ENCODE measurements around the gene PMEPA1.

Gene PMEPA1

GRCh38 chr20:57709823-57710799 lies at the start of gene PMEPA1:
Gene PMEPA1 (minus strand): TSS chr20:57710015. CDS start chr20:57709582, 433 bp downstream.
- H4K20me1 ChIP-seq: peaks cover 41% of the 10 kb centered on the region
- peak within 1 kb of the TSS; percentile 89 for H3K4me3 ChIP-seq
- peak within 1 kb of the TSS; percentile 89 for H3K4me2 ChIP-seq
- H3K27ac ChIP-seq: peak within 1 kb of the TSS; percentile 87
- peaks cover 53% of the 10 kb centered on the region for H3K4me1 ChIP-seq
- H3K36me3 ChIP-seq: no peaks in the 10 kb centered on the region
- peak within 1 kb of the TSS; percentile 84 for H3K9ac ChIP-seq
- H3K9me3 ChIP-seq: no peaks in the 10 kb centered on the region
- no peak for TF ChIP-seq Cebpa-rat (IDR thresholded peaks at IDR 0.05)
- no peaks in the 10 kb centered on the region for H3K27me3 ChIP-seq

- Histone ChIP-seq H3K36me3 (no peaks in the 10 kb centered on the region), H3K4me2 (no peak overlapping the region), H3K4me3 (no peak overlapping the region), H3K27me3 (no peaks in the 10 kb centered on the region), H3K27ac (no peak overlapping the region), H4K20me1 (no peaks in the 10 kb centered on the region), H3K4me1 (peaks cover 32% of the 10 kb centered on the region), H3K9me3 (peaks cover 7% of the 10 kb centered on the region; the same call in 1 of the 2 replicates), H3K9ac (no peak overlapping the region)
- TF ChIP-seq Cebpa-rat (IDR thresholded peaks at IDR 0.05): no peak
Observed at GRCh38 chr20:57757767-57758166, 48.0 kb upstream of the PMEPA1 start.

- no peak for TF ChIP-seq Cebpa-rat (IDR thresholded peaks at IDR 0.05)
- H3K27me3 ChIP-seq: no peaks in the 10 kb centered on the region
Observed at GRCh38 chr20:57756921-57757320, 47.1 kb upstream of the PMEPA1 start.

GRCh38 chr20:57756213-57756612 lies 46.4 kb upstream of the PMEPA1 start:
- Histone ChIP-seq H3K4me2 (no peak overlapping the region), H3K36me3 (no peaks in the 10 kb centered on the region), H3K9ac (no peak overlapping the region), H3K27me3 (no peaks in the 10 kb centered on the region), H3K4me3 (no peak overlapping the region), H3K27ac (no peak overlapping the region), H3K4me1 (peaks cover 17% of the 10 kb centered on the region), H3K9me3 (peaks cover 10% of the 10 kb centered on the region), H4K20me1 (no peaks in the 10 kb centered on the region)
- TF ChIP-seq Cebpa-rat (IDR thresholded peaks at IDR 0.05): no peak

More at GRCh38 chr20:57756921-57757320, 47.1 kb upstream of the PMEPA1 start:
- Histone ChIP-seq H3K9me3 (peaks cover 9% of the 10 kb centered on the region), H3K9ac (no peak overlapping the region), H3K36me3 (no peaks in the 10 kb centered on the region), H3K4me1 (peaks cover 24% of the 10 kb centered on the region), H4K20me1 (no peaks in the 10 kb centered on the region), H3K4me3 (no peak overlapping the region), H3K4me2 (no peak overlapping the region), H3K27ac (no peak overlapping the region)

- H3K9me3 ChIP-seq: peaks cover 10% of the 10 kb centered on the region
- H3K4me1 ChIP-seq: peaks cover 12% of the 10 kb centered on the region
- H3K36me3 ChIP-seq: no peaks in the 10 kb centered on the region
- TF ChIP-seq Cebpa-rat (IDR thresholded peaks at IDR 0.05): no peak
- H3K9ac ChIP-seq: no peak overlapping the region
- H4K20me1 ChIP-seq: no peaks in the 10 kb centered on the region
- no peak overlapping the region for H3K4me3 ChIP-seq
- no peak overlapping the region for H3K27ac ChIP-seq
- no peaks in the 10 kb centered on the region for H3K27me3 ChIP-seq
- no peak overlapping the region for H3K4me2 ChIP-seq
Observed at GRCh38 chr20:57755609-57756008, 45.8 kb upstream of the PMEPA1 start.

- H3K27ac ChIP-seq: no peak overlapping the region
- no peak for TF ChIP-seq Cebpa-rat (IDR thresholded peaks at IDR 0.05)
- no peak overlapping the region for H3K9ac ChIP-seq
- H3K36me3 ChIP-seq: no peaks in the 10 kb centered on the region
- no peaks in the 10 kb centered on the region for H4K20me1 ChIP-seq
- no peaks in the 10 kb centered on the region for H3K27me3 ChIP-seq
- peaks cover 10% of the 10 kb centered on the region for H3K9me3 ChIP-seq
- peaks cover 18% of the 10 kb centered on the region for H3K4me1 ChIP-seq
- no peak overlapping the region for H3K4me3 ChIP-seq
- H3K4me2 ChIP-seq: no peak overlapping the region
Observed at GRCh38 chr20:57754190-57754589, 44.4 kb upstream of the PMEPA1 start.

- Histone ChIP-seq H3K4me2 (0 out of 2 replicates have a peak overlapping the region, but pooled peaks have one; percentile 0), H4K20me1 (no peaks in the 10 kb centered on the region), H3K4me3 (no peak overlapping the region), H3K36me3 (no peaks in the 10 kb centered on the region), H3K9ac (no peak overlapping the region), H3K4me1 (peaks cover 25% of the 10 kb centered on the region), H3K27ac (no peak overlapping the region), H3K9me3 (peaks cover 10% of the 10 kb centered on the region), H3K27me3 (no peaks in the 10 kb centered on the region)
- TF ChIP-seq Cebpa-rat (IDR thresholded peaks at IDR 0.05): no peak
Observed at GRCh38 chr20:57753332-57754164, 43.7 kb upstream of the PMEPA1 start.

GRCh38 chr20:57751411-57751810 lies 41.6 kb upstream of the PMEPA1 start:
- Histone ChIP-seq H4K20me1 (no peaks in the 10 kb centered on the region), H3K36me3 (no peaks in the 10 kb centered on the region), H3K27me3 (no peaks in the 10 kb centered on the region), H3K4me1 (peaks cover 31% of the 10 kb centered on the region), H3K4me2 (no peak overlapping the region), H3K9me3 (peaks cover 3% of the 10 kb centered on the region; the same call in 1 of the 2 replicates), H3K9ac (no peak overlapping the region), H3K4me3 (no peak overlapping the region), H3K27ac (no peak overlapping the region)
- no peak for TF ChIP-seq Cebpa-rat (IDR thresholded peaks at IDR 0.05)

GRCh38 chr20:57749869-57750268 lies 40.1 kb upstream of the PMEPA1 start:
- H4K20me1 ChIP-seq: no peaks in the 10 kb centered on the region
- peaks cover 3% of the 10 kb centered on the region; the same call in 1 of the 2 replicates for H3K9me3 ChIP-seq
- H3K4me1 ChIP-seq: peaks cover 31% of the 10 kb centered on the region
- H3K4me2 ChIP-seq: no peak overlapping the region
- H3K36me3 ChIP-seq: no peaks in the 10 kb centered on the region
- H3K27me3 ChIP-seq: no peaks in the 10 kb centered on the region
- H3K4me3 ChIP-seq: no peak overlapping the region
- TF ChIP-seq Cebpa-rat (IDR thresholded peaks at IDR 0.05): peak; percentile 66; the same call in 1 of the 2 replicates
- H3K27ac ChIP-seq: no peak overlapping the region
- no peak overlapping the region for H3K9ac ChIP-seq

Measured in BLaER1 (cell line).